SK-N-SH (cell line): Measurements from ENCODE around the gene PRSS36.

Source experiments
- EZH2phosphoT487 ChIP-seq: fragments of 200-600 bp; sonication (generic); IDR thresholded peaks from 2 replicates; pipeline ENCODE4 v1.6.1; 2017; ENCODE audit warnings: low read depth, mixed run types, mild to moderate bottlenecking, antibody characterized with exemption, moderate library complexity, borderline replicate concordance
- RXRA ChIP-seq: IDR thresholded peaks from 2 replicates; pipeline ENCODE4 v1.4.0; 2012; ENCODE audit warnings: low read depth, mild to moderate bottlenecking, borderline replicate concordance
- SMC3 ChIP-seq: IDR thresholded peaks from 2 replicates; pipeline ENCODE4 v1.6.1; 2012; ENCODE audit warnings: low read depth, low read length, improper control_type of control experiment
- YY1 ChIP-seq: IDR thresholded peaks from 2 replicates; pipeline ENCODE4 v1.4.0; 2012; ENCODE audit warnings: low read depth, mild to moderate bottlenecking
- TF ChIP-seq, protein P1 (sequence below): IDR thresholded peaks from 2 replicates; pipeline ENCODE4 v1.6.1; 2012; ENCODE audit warnings: mild to moderate bottlenecking, low read depth, low read length, moderate library complexity
- TF ChIP-seq, protein P2 (sequence below): IDR thresholded peaks from 2 replicates; pipeline ENCODE4; 2012
- TF ChIP-seq, protein P3 (sequence below): fragments of 200-600 bp; sonication (generic); IDR thresholded peaks from 2 replicates; pipeline ENCODE4 v1.6.1; 2017; ENCODE audit warnings: antibody characterized with exemption, mild to moderate bottlenecking, moderate library complexity
- TF ChIP-seq, protein P4 (sequence below): fragments of 150-350 bp; IDR thresholded peaks from 2 replicates; pipeline ENCODE4 v1.6.1; 2016; ENCODE audit warnings: mild to moderate bottlenecking, low read depth, low read length
- TF ChIP-seq, protein P5 (sequence below): IDR thresholded peaks from 2 replicates; pipeline ENCODE4 v1.4.0; 2012; ENCODE audit warnings: low read depth

DNA sequence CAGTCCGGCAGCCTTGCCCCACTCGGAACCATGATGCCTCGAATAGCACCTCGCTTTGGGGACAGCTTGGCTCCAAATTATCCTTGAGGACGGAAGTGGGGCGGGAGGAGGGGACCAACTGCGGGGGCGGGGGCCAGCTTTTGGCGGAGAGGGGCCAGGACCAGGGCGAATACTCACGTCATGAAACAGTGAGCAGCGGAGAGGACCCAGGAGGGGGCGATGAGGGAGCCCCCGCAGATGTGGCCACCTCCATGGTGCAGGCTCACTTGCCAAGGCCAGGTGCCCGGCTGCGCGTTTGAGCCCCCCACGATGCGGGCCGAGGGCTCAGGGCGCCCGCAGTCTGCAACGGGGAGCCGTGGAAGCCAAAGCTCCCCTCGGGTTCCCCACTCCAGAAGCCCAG lies 970 bp downstream of the PRSS36 start:
- TF ChIP-seq SMC3 (no peak), RXRA (no peak), EZH2phosphoT487 (no peak), YY1 (no peak)
- TF ChIP-seq, protein P1, sequence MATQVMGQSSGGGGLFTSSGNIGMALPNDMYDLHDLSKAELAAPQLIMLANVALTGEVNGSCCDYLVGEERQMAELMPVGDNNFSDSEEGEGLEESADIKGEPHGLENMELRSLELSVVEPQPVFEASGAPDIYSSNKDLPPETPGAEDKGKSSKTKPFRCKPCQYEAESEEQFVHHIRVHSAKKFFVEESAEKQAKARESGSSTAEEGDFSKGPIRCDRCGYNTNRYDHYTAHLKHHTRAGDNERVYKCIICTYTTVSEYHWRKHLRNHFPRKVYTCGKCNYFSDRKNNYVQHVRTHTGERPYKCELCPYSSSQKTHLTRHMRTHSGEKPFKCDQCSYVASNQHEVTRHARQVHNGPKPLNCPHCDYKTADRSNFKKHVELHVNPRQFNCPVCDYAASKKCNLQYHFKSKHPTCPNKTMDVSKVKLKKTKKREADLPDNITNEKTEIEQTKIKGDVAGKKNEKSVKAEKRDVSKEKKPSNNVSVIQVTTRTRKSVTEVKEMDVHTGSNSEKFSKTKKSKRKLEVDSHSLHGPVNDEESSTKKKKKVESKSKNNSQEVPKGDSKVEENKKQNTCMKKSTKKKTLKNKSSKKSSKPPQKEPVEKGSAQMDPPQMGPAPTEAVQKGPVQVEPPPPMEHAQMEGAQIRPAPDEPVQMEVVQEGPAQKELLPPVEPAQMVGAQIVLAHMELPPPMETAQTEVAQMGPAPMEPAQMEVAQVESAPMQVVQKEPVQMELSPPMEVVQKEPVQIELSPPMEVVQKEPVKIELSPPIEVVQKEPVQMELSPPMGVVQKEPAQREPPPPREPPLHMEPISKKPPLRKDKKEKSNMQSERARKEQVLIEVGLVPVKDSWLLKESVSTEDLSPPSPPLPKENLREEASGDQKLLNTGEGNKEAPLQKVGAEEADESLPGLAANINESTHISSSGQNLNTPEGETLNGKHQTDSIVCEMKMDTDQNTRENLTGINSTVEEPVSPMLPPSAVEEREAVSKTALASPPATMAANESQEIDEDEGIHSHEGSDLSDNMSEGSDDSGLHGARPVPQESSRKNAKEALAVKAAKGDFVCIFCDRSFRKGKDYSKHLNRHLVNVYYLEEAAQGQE, result no peak
- TF ChIP-seq, protein P2, sequence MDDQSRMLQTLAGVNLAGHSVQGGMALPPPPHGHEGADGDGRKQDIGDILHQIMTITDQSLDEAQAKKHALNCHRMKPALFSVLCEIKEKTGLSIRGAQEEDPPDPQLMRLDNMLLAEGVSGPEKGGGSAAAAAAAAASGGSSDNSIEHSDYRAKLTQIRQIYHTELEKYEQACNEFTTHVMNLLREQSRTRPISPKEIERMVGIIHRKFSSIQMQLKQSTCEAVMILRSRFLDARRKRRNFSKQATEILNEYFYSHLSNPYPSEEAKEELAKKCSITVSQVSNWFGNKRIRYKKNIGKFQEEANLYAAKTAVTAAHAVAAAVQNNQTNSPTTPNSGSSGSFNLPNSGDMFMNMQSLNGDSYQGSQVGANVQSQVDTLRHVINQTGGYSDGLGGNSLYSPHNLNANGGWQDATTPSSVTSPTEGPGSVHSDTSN, result no peak
- TF ChIP-seq, protein P3, sequence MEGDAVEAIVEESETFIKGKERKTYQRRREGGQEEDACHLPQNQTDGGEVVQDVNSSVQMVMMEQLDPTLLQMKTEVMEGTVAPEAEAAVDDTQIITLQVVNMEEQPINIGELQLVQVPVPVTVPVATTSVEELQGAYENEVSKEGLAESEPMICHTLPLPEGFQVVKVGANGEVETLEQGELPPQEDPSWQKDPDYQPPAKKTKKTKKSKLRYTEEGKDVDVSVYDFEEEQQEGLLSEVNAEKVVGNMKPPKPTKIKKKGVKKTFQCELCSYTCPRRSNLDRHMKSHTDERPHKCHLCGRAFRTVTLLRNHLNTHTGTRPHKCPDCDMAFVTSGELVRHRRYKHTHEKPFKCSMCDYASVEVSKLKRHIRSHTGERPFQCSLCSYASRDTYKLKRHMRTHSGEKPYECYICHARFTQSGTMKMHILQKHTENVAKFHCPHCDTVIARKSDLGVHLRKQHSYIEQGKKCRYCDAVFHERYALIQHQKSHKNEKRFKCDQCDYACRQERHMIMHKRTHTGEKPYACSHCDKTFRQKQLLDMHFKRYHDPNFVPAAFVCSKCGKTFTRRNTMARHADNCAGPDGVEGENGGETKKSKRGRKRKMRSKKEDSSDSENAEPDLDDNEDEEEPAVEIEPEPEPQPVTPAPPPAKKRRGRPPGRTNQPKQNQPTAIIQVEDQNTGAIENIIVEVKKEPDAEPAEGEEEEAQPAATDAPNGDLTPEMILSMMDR, result no peak
- TF ChIP-seq, protein P4, sequence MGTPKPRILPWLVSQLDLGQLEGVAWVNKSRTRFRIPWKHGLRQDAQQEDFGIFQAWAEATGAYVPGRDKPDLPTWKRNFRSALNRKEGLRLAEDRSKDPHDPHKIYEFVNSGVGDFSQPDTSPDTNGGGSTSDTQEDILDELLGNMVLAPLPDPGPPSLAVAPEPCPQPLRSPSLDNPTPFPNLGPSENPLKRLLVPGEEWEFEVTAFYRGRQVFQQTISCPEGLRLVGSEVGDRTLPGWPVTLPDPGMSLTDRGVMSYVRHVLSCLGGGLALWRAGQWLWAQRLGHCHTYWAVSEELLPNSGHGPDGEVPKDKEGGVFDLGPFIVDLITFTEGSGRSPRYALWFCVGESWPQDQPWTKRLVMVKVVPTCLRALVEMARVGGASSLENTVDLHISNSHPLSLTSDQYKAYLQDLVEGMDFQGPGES, result no peak
- TF ChIP-seq, protein P5, sequence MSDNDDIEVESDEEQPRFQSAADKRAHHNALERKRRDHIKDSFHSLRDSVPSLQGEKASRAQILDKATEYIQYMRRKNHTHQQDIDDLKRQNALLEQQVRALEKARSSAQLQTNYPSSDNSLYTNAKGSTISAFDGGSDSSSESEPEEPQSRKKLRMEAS, result no peak
